GM10266 (cell line): Measurements from ENCODE around the gene ERI3.

Experiments
- DNase-seq: peaks from one replicate; pipeline ENCODE4 v3.0.0; 2012; ENCODE audit errors: extremely low spot score
- CTCF ChIP-seq: IDR thresholded peaks from 2 replicates; pipeline ENCODE4 v1.5.1; 2012; ENCODE audit warnings: mild to moderate bottlenecking, low read depth; ENCODE audit not compliant: control insufficient read depth, insufficient read depth; ENCODE audit errors: missing control alignments

ERI3 gene

GRCh38 chr1:44266400-44267344 lies 88.4 kb downstream of the ERI3 start:
- no peak for DNase-seq
- no peak for TF ChIP-seq CTCF

- no peak for TF ChIP-seq CTCF
- DNase-seq, result no peak
Measured at GRCh38 chr1:44265656-44266358, 89.2 kb downstream of the ERI3 start.

- no peak for DNase-seq
- TF ChIP-seq CTCF, result no peak
Measured at GRCh38 chr1:44264451-44264771, 90.6 kb downstream of the ERI3 start.

GRCh38 chr1:44263568-44264450 lies 91.2 kb downstream of the ERI3 start:
- DNase-seq, result no peak
- TF ChIP-seq CTCF, result no peak

GRCh38 chr1:44262816-44263567 lies 92.1 kb downstream of the ERI3 start:
- DNase-seq, result no peak
- no peak for TF ChIP-seq CTCF

- no peak for DNase-seq
- no peak for TF ChIP-seq CTCF
Measured at GRCh38 chr1:44262414-44262813, 92.6 kb downstream of the ERI3 start.
